ENCODE data around the gene PRAMEF4.
"Not testable (repeated sequence)": the region's sequence is repeated elsewhere in the genome, so short reads cannot be mapped to it uniquely, and the experiment has no call there.

DNA sequence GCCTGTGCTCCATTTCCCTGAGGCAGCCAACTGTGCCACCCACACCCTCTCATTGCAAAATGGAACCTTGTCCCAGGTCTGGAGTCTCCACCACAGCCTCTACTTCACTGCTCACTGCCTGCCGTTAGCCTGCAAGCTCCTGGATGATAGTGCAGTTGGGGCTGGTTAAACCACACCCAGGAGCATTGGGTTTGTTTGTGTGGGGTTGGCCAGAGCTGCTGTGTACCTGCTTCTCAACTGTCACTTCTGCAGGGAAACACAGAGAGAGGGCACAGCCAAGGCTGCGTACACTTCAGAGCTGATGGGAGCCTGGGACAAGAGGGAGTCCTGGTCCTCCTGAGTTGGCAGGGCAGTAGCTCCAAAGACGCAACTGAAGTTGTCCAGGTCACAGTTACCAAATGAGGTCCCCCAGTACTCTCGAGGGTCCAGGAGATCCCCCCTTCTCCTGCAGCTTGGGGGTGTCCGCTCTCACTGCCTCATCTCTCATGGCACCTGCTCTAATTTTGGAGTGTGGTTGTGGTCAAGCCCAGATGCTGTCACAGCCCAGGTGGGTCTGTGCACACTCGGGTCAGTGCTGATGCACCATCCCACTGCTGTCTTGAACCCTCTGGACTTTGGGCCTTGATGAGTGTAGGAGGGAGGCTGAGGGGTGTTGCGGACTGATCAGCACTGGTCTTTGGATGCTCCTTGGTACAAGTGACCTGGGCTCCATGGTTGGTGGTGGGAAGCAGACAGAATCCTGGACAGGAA is 22.7 kb downstream of the PRAMEF4 start:
- TF ChIP-seq SP1 (IDR thresholded peaks at IDR 0.05); FOXM1 (IDR thresholded peaks at IDR 0.05; ENCODE audit: borderline replicate concordance); BHLHE40 (IDR thresholded peaks at IDR 0.05; ENCODE audit: borderline replicate concordance); FOXK2 (IDR thresholded peaks at IDR 0.05): not testable (repeated sequence)
